CD4-positive, alpha-beta T cell treated with Interleukin-15 for 1 hour (primary cell): ENCODE measurements around the gene ICOSLG.
"Not testable (repeated sequence)": the region's sequence is repeated elsewhere in the genome, so short reads cannot be mapped to it uniquely, and the experiment has no call there.

Source experiments
- DNase-seq: peaks from one replicate; pipeline ENCODE4 v3.0.0-alpha.2; 2020

Gene ICOSLG, protein sequence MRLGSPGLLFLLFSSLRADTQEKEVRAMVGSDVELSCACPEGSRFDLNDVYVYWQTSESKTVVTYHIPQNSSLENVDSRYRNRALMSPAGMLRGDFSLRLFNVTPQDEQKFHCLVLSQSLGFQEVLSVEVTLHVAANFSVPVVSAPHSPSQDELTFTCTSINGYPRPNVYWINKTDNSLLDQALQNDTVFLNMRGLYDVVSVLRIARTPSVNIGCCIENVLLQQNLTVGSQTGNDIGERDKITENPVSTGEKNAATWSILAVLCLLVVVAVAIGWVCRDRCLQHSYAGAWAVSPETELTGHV

DNA sequence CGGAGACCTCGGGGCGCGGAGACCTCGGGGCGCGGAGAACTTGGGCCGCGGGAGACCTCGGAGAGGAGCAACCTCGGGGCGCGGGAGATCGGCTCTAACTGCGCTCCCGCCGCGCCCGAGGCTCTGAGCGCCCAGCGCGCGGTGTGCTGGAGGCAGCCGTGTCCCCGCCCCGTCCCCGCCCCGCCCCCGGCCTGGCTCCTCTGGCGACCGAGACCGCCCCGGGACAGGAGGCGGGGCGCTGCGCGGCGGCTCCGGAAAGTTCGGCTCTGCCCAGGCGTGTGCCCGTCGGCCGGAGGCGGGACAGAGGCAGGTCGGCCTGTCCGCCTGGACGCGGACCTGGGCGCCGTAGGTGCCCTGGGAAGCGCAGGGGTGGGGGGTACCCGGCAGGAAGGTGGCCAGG lies at the start of gene ICOSLG:
Gene ICOSLG, minus strand, starts transcription at position 102 of the 400 bp plus-strand sequence. CDS start 126 bp downstream, outside the sequence.
- not testable (repeated sequence) for DNase-seq

DNA sequence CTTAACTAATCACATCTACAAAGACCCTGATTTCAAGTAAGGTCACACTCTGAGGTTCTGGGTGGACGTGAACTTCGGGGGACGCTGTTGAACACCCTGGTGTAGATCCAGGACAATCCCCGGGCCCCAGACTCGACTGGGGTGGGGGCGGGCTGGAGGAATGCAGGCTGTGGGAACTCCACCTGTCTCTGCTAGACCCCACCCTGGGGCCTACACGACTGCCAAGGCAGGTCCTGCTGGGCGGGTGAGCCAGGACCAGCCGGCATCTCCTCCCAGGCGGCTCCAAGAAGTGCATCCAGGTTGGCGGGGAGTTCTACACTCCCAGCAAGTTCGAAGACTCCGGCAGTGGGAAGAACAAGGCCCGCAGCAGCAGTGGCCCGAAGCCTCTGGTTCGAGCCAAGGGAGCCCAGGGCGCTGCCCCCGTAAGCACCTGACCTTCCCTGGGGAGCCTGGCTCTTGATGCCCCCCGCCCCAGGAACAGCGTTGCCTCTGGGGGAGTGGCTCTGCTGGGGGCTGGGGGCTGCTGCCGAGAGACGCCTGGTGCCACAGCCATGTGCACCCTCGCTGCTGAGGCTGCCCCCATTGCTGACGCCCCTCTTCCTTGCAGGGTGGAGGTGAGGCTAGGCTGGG lies 48.8 kb upstream of the ICOSLG start:
- DNase-seq, result no peak

DNA sequence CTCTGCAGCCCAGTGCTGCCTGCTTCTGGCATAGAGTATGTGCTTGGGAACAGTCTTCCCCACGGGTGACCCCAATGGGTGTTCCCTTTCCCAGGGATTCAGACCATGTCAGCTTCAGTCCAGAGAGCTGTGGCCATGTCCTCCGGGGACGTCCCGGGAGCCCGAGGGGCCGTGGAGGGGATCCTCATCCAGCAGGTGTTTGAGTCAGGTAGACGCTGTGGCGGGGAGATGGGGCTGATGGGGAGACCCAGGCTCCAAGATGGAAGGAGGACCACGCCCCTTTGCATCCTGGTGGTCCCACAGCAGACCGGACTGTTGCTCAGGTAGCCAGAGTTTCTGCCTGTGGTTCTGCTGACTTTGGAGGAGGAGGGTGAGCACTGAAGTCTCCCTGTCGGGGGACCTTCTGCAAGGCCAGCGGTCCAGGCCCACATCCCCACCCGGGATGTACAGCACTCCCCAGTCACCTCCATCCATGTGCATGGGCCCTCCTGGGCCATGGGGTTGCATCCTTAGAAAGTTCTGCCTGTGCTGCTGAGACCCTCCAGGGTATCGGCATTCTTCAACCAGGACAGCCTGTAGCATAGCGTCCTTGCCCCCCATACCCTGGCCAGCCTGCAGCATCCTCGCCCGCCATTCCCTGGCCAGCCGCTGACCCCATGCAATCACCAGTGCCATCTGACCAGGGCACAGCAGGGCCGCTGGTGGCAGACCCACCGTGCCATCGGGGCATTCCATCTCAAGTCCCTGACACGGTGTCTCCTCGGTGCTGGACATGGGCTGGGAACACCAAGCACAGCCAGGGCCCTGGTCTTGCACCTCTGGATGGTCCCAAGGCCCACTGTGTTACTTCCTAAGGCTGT lies 47.7 kb upstream of the ICOSLG start:
- no peak for DNase-seq

DNA sequence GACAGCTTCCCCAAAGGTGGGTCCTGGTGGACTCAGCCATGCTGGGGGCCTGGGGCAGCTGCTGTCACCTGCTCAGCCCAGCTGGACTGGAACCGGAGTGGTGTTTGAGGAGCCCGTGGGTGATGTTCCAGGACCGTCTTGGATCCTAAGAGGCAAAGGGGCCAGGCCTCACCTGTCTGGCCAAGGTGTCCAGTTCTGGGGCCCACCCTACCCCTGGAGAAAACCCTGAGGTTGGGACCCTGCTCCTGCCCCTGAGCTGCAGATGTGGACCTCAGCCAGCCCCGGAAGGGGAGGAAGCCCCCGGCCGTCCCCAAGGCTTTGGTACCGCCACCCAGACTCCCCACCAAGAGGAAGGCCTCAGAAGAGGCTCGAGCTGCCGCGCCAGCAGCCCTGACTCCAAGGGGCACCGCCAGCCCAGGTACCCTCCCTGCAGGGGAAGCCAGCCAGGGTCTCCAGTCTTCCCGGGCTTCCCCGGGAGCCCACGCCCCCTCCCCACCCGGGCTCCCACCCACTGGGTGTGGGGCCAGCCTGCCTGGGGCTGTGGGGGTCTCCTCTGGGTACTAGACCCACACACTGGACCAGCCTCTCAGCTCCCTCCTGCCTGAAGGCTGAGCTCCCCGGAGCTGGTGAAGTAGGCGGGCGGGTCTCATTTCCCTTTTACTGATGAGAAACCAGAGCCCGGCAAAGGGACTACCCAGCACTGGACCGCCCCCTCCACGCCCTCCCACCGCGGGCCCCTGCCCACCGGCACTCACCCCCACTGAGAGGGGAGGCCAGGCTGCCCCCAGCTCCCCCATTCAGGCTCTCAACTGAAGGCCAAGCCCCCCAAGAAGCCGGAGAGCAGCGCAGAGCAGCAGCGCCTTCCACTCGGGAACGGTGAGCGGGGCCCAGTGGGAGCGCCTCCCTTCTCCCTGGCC lies 46.2 kb upstream of the ICOSLG start:
- DNase-seq, result no peak

DNA sequence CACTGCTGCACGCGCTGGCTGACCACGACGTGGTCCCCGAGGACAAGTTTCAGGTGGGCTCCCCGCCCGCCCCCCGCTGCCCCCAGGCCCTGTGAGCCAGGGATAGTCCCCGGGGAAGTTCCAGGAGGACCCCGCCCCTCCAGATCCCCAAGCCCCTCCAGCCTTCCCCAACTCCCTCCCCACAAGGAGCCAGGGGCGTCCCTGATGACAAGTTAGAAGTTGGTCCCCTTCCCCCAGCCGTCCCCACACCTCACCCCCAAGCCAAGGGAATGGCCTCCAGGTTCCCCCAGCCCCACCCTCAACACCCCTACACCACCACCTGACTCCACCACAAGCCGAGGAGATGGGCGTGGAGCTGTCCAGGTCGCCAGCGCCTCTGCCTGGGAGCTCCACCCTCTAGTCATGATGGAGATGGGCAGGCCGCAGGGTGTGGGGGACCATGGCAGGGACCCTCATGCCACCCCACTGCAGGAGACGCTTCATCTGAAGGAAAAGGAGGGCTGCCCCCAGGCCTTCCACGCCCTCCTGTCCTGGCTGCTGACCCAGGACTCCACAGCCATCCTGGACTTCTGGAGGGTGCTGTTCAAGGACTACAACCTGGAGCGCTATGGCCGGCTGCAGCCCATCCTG lies 45.5 kb upstream of the ICOSLG start:
- no peak for DNase-seq

DNA sequence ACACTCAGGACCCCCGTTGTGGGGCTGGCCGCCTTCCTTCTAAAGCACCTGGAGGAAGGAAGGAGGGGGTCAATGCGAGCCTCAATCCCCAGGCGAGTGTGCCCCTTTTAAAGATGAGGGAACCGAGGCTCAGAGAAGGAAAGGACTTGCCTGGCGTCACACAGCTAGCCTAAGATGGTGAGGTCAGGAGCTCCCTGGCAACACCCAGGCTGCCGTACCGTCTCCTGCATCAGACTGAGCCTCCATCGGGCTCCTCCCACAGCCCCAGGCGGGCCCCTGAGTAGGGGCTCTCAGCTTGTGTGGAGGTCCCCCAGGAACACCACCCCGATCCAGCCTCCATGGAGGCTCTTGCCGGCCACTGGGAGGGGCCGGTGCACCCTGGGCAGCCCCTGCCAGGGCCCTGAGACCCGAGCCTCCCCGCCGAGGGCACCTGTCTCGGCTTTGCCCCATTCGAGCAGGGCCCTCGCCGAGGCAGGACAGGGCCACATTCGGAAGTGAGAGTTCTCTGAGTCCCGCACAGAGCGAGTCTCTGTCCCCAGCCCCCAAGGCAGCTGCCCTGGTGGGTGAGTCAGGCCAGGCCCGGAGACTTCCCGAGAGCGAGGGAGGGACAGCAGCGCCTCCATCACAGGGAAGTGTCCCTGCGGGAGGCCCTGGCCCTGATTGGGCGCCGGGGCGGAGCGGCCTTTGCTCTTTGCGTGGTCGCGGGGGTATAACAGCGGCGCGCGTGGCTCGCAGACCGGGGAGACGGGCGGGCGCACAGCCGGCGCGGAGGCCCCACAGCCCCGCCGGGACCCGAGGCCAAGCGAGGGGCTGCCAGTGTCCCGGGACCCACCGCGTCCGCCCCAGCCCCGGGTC lies 44.6 kb upstream of the ICOSLG start, which contains the start of gene AIRE:
Gene AIRE, plus strand, starts transcription at position 739 of the 855 bp plus-strand sequence. CDS start 131 bp downstream, outside the sequence.
- DNase-seq, result no peak

DNA sequence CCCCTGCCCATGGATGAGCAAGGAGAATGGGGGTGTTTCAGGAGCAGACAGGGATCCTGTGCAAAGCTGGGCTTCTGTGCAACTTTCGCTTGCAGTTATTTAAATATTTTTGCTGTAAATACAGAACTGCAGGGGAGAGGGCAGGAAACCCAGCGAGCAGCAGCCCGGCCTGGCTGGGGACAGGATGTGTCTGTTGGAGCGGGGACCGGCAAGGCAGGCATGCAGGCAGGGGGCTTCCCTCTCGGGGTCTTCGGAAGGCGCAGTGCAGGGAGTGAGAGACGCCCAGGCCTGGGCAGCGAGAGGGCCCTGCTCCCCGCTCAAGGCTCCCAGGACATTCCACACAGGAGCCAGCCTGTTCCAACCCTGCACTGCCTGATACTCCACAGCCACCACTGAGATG lies 43.2 kb upstream of the ICOSLG start:
- DNase-seq, result no peak

DNA sequence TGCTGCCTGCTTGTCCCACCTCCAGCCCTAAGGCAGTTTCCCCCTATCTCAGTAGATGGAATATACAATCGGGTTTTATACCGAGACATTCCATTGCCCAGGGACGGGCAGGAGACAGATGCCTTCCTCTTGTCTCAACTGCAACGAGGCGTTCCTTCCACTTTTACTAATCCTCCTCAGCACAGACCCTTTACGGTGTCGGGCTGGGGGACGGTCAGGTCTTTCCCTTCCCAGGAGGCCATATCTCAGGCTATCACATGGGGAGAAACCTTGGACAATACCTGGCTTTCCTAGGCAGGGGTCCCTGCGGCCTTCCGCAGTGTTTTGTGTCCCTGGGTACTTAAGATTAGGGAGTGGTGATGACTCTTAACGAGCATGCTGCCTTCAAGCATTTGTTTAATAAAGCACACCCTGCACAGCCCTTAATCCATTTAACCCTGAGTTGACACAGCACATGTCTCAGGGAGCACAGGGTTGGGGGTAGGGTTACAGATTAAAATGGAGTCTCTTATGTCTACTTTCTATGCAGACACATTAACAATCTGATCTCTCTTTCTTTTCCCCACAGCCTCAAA lies 42.6 kb upstream of the ICOSLG start:
- not testable (repeated sequence) for DNase-seq

DNA sequence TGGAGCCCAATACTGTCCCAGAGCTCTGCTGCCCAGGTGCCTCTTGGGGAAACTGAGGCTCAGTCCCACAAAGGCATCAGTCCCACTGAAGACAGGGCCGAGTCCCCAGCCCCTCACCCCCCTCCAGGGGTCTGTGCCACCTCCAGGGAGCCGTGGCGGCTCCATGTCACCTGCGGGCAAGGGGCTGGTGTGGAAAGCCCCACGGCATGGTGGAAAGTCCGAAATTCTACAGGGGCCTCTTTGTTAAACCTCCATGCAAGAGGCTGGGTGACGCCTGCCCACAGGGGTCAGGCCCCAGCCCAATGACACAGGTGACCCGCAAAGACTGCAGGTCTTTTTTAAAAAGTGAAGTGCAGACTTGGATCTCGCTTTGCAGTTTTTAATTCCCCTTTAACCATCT lies 41.6 kb upstream of the ICOSLG start:
- DNase-seq, result no peak

DNA sequence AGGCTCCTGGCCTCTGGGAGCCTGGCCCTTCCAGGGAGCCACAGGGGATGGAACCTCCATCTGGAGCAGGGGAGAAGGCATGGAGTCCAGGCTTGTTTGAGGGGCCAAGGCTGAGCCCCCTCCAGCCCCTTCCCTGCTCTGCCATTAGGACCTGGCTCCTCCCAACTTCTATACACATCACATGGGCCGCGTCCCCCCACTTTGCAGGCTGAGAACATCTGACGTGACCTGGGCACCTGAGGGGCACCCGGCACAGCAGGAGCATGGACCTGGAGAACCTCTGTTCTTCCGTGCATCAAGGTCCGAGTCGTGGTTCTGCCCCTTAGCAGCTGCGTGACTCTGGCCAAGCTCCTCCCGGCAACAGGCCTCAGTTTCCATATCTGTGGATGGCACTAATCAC lies 41.1 kb upstream of the ICOSLG start:
- DNase-seq, result no peak

DNA sequence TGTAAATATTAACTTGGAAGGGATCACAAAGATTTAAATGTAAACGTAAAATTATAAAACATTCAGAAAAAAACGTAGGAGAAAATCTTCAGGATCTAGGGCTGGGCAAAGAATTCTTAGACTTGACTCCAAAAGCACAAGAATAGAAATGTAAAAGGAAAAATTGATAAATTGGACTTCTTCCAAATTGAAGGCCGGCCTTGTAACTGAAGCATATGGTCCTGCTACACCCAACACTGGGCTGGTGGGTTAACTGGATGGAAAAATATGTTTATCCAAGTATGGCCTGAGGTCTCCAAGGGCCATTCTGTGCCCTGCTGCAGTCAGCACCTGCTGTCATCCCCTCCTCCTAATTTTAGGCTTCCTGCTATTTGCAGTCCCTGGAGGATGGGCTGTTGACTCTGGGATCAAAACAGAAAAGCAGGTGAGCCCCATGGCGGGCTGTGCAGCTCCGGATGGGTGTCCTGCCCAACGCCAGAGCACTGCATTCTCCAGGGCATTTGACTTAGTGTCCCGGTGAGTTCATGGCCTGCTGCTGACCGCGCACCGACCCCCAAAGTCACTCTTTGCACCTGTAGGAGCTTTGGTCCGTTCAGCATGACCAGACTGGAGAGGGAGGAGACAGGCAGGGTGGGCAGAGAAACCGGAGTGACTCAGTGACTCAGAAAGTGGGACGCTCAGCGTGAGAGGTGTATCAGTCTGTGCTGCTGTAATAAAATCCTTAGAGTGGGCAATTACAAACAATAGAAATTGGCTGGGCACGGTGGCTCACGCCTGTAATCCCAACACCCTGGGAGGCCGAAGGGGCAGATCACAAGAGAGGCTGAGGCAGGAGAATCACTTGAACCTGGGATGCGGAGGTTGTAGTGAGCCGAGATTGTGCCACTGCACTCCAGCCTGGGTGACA lies 38.9 kb upstream of the ICOSLG start:
- DNase-seq, result no peak

DNA sequence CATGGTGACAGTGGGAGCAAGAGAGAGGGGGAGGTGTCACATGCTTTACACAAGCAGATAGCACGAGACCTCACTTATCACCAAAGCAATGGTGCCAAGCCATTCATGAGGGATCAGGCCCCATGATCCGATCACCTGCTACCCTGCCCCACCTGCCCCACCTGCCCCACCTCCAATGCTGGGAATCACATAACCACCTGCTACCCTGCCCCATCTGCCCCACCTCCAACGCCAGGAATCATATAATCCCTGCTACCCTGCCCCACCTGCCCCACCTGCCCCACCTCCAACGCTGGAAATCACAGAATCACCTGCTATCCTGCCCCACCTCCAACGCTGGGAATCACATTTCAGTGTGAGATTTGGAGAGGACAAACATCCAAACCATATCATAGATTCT lies 34.3 kb upstream of the ICOSLG start:
- no peak for DNase-seq

DNA sequence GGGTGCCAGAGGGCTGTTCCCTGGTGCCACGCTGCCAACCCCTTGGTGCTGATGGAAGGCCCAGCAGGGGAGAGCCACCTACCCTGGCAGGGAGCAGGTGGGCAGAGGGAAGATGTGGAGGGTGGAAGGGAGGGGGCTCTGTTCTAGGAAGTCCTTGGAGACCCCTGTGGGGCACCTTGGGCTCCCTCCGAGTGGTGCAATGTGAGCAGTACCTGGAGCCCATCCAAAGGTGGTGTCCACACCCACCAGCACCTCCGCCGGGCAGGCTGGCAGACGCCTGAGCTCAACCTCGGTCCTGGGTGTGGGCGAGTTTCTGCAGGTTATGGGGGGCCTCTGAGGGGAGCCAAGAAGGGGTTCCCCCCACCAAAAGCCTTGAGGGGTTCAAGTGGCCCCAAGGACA lies 32.3 kb upstream of the ICOSLG start:
- no peak for DNase-seq

DNA sequence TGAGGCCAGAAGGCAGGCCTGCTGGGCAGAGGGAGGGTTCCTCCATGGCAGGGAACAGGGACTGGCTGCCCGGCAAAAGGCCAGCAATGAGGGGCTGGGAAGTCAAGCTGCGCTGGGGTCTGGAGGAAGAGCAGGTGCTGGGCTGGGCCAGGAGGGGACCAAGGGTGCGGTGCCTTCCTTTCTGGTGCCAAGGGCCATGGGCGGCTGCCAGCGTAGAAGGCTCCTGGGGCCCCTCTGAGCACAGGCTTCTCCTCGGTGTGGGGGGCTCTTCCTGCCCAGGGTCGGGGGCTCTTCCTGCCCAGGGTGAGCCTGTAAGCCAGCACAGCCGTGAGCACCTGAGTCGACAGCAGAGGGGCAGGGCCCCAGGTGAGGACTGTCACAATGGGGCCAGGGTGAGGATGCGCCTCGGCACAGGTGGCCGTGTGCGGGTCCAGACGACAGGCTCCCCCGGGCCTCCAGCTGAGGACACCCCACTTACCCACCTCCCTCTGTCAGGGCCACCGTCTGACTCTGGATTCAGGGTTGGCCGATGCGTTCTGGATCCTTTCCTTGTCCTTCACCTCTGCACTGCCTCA lies 31.6 kb upstream of the ICOSLG start:
- DNase-seq, result no peak

DNA sequence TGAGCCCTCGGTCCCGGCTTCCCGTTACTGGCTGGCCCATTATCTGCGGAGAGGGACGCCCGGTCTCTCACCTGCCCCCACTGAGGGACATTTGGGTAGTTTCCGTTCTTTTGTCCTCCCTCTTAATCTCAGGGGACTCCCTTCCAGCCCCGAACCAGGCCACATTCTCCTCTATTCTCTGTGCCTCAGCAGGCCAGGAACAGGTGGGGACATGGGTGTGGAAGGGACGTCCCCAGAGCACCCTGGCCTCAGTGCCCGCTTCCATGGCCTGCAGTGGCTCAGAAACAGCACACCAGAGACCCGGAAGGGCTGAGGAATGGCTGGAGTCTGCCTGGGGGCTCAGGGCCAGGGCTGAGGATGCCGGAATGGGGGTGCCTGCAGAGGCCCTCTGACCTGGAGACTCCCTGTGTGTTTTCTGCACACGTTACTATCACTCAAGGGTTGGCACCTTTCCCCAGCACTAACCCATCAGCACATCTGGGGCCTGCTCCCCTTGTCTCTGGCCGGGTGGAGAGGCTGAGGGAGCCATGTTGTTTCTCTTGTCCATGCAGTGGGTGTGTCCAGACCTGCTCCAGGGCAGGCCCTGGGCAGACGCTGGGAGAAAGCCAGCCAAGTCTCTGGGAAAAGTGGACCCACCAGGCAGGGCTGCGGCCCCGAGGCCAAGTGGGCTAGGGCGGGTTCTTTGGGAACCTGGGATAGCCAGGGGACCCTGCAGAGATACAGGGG lies 31.0 kb upstream of the ICOSLG start:
- no peak for DNase-seq

DNA sequence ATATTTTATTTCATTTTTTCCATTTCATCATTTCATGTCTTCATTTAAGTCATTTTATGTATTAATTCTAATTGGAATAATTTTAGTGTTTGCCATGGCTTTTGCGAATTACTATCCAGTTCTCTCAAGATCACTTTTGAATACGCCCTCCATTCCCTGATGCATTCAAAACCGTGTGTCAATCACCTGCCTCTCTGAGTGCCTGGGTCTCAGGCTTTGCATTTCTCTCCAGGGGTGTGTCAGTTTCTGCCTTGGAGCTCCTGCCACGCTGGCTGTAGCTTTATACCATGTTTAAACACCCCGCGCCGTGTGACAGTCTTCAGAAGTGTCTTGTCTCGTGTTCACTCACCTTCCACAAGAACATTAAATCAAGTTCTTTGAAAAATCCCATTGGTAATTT lies 28.3 kb upstream of the ICOSLG start:
- DNase-seq, result no peak

DNA sequence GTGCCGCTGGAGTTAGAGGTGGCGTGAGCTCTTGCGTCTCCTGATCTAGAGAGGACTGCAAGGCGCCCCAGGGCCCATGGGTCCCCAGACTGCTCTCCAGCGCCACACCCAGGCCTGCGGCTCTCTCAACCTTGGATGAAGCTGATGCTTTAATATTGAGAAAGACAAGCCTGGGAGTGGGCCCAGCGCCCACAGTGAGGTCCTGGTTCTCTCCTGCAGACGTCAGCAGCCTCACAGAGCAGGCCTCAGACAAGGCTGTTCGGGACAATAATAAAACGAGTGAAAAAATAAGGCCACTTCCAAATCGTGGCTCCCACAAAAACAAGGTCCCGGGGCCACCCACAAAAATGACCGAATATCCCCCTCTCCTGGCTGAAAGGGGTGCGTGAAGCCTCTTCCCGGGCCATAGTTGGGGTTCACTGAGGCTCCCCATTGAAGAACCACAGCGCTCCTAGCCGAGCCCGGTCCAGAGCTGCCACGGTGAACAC lies 27.0 kb upstream of the ICOSLG start:
- peak; percentile 44 for DNase-seq

DNA sequence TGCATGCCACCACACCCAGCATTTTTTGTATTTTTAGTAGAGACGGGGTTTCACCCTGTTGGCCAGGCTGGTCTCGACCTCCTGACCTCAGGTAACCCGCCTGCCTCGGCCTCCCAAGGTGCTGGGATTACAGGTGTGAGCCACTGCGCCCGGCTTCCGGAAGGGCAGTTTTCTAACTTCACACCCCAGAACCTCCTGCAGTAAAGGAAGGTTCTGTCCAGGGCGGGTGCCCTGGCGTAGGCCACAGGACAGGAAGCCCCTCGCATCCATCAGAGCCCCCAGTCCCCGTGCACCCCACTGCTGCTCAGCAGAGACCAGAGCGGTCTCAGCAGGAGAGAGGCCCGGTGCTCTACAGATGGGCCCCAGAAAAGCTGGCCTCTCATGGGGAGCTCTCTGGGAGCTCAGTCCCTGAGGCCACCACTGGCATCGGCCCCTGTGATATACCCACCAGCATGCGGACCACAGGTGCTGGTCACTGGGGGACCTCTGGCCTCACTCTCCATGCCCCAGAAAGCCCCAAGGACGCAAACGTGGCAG lies 25.1 kb upstream of the ICOSLG start:
- DNase-seq, result no peak
